Measurements from ENCODE around the gene IFI27.
A peak's percentile ranks its signal among the peaks of the same experiment; 100 is the strongest.
"Not testable (repeated sequence)": the region's sequence is repeated elsewhere in the genome, so short reads cannot be mapped to it uniquely, and the experiment has no call there.

The IFI27 gene

DNA sequence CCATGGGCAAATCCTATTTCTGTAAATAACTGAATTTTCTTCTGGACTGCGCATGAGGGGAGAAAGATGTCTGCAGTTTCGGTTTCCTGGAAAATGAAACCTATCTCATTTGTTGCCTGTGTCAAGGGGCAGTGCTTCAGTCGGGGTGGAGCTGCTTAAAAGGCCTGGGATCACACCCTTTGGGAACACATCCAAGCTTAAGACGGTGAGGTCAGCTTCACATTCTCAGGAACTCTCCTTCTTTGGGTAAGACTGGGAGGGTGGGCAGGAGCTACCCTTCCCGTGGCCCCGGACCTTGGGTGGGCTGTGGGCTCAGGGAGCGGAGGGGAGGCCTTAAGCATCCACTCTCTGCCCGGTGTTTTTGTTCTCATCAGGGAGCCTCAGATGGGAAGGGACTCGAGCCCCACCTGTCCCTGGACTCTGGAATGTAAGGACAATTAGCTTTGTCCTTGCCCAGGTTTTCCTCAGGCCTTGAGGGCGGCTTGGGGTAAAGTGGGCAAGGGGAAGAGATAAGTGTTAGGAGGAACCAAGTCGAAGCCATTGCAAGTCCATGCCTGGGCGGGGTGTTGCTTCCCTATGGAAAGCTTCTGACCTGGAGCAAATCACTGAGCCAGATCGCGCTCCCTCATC lies at the start of gene IFI27:
Gene IFI27, plus strand, starts transcription at position 185 of the 630 bp plus-strand sequence.
- DNase-seq, result no peak

DNA sequence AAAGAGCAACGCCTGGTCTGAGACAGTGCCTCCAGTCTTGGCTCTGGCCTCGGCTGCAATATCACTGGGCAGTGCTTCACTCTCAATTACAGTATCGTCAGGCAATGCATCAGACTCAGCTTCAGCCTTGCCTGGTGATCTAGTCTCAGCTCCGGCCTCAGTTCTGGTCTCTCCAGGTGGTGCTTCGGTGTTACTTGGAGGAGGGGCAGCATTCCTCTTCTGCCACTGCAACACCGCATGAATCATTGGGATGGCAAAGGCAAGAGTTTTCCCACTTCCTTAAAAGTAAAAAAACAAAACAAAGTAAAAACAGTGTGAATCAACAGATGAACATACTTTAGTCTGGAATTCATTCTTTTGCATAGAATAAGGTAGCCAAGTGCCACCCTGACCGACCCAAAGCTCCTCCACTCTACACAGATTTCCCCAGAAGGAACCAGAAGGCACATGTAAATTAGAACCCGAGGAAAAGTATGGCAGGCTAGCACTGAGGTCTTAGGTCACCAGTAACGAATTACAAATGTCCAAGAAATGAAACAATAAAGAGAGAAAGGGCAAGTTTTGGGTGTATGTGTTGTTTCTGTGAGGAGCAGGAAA lies 48.1 kb upstream of the IFI27 start:
- no peak for DNase-seq

DNA sequence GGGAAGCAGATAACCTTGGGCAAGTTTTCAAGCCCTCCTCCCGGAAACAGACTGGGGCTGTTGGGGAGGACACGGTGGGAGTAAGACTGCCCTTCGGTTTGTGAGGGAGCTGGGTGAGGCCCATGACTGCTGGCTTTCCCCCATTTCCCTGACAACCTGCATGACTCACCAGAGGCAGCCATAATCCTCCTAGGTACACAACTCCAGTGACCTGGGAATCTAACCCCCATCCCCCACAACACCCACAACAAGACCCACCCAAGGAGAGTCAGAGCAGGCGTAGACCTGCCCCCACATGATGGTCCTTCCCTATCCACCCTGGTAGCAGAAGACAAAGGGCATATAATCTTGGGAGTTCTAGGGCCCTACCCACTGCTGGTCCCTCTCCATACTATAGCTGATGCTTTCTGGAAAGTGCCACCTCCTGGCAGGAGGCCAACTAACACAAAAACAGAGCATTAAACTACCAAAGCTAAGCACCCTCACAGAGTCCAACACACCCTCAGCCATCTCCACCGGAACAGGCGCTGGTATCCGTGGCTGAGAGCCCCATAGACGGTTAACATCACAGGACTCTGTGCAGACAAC lies 44.4 kb upstream of the IFI27 start:
- no peak for DNase-seq

DNA sequence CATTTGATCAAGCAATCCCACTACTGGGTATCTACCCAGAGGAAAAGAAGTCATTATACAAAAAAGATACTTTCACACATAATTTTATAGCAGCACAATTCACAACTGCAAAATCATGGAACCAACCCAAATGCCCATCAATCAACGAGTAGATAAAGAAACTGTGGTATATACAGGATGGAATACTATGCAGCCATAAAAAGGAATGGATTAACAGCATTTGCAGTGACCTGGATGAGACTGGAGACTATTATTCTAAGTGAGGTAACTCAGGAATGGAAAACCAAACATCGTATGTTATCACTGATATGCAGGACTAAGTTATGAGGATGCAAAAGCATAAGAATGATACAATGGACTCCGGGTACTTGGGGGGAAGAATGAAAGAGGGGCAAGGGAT lies 38.5 kb upstream of the IFI27 start:
- DNase-seq, result not testable (repeated sequence)

GRCh38 chr14:94074534-94074933 lies 36.0 kb upstream of the IFI27 start:
- no peak for DNase-seq

DNA sequence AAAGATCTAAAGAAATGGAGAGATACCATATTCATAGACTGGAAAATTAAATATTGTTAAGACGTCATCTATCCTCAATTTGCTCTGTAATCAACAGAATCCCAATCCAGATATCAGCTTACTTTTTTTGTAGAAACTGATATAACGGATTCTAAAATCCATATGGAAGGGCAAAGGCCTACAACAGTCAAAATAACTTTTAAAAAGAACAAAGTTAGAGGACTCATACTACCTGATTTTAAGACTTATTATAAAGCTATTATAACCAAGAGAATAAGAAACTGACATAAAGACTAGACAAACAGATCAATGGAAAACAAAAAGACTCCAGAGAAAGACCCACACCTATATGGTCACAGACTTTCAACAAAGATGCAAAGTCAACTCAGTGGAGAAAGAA lies 35.5 kb upstream of the IFI27 start:
- no peak for DNase-seq

DNA sequence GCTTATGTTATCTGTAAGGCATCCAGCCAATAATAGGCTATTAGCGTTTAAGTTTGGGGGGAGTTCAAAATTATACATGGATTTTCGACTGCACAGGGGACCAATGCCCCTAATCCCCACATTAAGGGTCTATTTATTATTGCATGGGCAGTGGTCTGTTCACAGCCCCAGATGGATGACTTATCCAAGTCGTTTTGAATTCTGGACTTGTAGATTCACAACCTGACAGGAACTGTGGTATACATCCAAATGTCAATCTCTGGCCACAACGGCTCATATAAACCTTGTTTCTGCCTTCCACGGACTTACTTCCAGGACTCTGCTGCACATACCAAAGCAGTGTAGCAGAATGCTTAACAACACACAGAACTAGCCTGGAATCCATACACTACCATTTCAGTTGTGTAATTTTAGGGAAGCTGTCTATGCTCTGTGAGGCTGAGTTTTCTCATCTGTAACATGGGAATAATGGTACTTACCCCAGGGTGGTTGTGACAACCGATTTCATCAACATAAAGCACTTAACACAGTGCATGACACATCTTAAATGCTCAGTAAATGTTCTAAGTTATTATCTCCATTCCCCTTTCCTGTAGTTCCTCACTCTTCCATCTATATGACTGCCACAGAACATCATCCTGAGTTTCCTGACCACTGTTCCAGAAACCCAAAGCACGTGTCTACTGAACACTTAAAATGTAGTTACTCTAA lies 33.3 kb upstream of the IFI27 start:
- no peak for DNase-seq

DNA sequence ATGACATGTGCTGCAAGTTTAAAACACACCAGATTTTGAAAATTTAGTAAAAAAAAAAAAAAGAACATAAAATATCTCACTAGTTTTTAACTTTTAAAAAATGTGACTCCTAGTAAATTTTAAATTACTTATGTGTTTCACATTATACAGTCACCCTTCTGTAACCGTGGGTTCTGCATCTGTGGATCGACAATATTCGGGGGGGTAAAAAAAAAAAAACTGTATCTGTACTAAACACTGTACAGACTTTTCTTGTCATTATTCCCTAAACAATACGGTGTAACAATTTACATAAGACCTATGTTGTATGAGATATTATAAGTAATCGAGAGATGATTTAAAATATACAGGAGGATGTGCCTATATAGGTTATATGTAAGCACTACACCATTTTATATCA lies 32.7 kb upstream of the IFI27 start:
- DNase-seq, result no peak

DNA sequence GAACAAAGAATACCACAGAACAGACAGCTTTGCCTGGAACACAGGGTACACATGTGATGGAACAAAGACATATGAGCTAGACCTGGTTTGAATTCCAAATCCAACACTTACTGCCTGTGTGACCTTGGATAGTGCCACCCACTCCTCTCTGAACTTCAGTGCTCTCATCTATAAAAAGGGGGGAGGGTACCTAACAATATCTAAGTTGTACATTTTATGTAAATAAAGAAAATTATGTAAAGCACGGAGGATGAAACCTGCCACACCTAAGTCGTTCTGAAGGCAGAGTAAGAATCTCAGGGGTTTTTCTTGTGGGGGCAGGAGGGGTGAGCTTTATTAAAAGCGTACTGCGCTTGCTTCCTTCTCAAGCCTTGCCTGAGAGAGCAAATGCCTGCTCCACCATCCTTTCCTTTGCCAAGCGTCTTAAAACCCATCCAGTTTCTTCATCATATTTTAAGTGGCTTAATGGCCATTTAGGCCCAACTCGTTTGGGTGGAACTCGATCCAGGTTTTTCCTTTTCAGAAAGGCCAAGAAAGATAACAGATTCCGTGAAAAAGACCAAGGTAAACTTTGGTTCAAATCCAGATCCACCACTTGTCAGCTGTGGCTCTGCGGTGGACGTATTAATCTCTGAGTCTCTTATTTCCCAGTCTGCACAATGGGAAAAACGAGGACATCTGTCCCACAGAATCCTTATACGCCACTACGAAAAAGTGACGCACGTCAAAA lies 30.5 kb upstream of the IFI27 start:
- peak; percentile 9 for DNase-seq

- DNase-seq, result peak; percentile 85
These were observed 29.7 kb upstream of the IFI27 start, which contains the start of the genes DDX24 and IFI27L1 for GRCh38 chr14:94080621-94081385. TSS of gene DDX24 (minus strand) at chr14:94081202. CDS start at chr14:94079742, 1,460 bp downstream. TSS of gene IFI27L1 (plus strand) at chr14:94081310. CDS start at chr14:94096938, 15,628 bp downstream.

GRCh38 chr14:94081386-94081820 lies 29.1 kb upstream of the IFI27 start:
- DNase-seq, result no peak

- no peak for DNase-seq
These were observed 22.6 kb upstream of the IFI27 start for GRCh38 chr14:94087891-94088290.

DNA sequence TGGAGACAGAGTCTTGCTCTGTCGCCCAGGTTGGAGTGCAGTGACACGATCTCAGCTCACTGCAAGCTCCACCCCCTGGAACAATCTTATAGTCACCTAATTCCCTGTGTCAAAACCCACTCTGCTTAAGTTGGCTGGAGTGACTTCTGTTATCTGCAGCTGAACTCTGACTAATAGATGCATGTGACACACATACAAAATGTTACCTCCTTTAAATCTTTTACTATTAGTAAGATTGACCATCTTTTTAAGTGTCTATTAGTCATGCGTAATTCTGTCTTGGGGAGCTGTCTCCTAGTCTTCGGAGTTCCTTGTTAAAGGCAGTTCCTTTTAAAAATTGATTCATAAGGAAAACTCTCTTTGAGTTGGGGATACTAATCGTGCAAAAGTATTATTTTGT lies 22.0 kb upstream of the IFI27 start:
- no peak for DNase-seq

GRCh38 chr14:94089479-94089878 lies 21.1 kb upstream of the IFI27 start:
- DNase-seq, result no peak

DNA sequence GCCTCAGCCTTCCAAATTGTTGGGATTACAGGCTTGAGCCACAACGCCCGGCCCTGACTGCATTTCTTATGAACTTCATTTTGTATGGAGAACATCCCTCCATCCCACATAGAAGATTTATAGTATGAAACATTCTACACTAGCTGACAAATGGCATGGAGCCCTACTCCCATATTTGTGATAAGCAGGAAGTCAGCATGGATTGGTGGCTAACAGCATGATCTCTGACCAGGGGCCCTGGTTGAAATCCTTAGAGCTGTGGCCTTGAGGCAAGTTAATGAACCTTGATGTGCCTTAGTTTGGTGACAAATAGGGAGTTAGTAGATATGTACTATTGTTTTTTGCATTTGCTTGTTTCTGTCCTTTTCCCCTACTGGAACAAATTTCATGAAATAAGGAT lies 17.1 kb upstream of the IFI27 start:
- DNase-seq, result no peak

- DNase-seq, result no peak
These were observed 13.4 kb upstream of the IFI27 start for GRCh38 chr14:94097091-94097490.

DNA sequence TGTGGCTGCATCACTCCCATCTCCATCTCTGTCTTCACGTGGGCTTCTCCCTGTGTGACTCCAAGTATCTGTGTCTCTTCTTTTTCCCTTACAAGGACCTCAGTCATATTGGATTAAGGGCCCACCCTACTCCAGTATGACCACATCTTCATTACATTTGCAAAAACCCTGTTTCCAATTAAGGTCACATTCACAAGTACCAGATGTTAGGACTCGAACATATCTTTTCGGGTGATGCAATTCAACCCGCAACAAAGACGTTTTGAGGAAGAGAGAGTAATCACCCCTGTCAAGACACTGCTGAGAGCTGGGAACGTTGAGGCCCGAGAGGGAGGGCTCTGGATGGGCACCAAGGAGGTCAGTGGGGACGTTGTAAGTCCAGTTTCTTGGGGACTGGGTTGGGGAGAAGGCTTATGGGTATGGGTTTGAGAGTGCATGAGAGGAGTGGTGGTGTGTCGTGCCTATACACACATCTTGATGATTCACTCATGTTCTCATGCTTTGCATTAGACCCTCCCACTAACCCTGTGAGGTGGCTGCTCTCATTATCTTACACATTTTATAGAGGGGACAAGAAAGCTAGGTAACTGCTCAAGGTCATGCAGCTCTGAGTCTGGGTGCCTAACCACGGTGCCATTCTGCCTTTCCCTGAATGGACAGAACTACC lies 12.1 kb upstream of the IFI27 start:
- no peak for DNase-seq

- DNase-seq, result no peak
These were observed 11.5 kb upstream of the IFI27 start for GRCh38 chr14:94099006-94099405.

DNA sequence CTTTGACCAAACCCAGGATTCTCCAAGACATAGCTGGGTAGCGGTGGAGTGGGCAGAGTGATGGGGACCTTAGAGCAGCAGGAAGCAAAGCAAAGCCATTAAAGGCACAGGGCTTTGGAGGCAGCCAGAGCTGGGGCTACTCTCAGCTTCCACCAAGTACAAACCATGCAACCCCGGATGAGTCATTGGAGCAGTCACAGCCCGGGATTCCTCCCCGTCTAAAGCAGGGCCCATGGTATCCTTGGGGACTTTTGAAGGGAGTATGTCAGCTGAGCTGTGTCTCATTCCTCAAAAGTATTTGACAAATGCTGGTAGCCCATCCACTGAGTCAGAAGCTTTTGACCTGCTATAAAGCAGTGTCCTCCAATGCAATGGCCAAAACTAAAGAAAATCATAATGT lies 9.7 kb upstream of the IFI27 start:
- no peak for DNase-seq

DNA sequence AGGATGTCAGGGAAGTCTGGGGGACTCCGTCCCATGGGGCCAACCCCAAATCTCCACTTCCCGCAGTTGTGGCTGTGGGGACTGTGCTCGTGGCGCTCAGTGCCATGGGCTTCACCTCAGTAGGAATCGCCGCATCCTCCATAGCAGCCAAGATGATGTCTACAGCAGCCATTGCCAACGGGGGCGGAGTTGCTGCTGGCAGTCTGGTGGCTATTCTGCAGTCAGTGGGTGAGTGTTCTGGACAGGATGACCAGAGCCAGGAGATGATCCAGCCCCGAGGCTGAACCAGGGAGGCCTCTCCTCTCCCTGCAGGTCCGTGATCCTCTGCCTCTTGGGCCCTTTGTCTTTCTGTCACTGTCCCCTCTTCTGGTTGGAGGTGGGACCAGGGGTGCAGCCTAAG lies 8.8 kb upstream of the IFI27 start:
- no peak for DNase-seq

GRCh38 chr14:94102768-94103482 lies 7.6 kb upstream of the IFI27 start:
- no peak for DNase-seq

Measured in DMS 273 treated with DMSO at 0.1 percent for 48 hours (cell line).